ENCODE data around the gene DHRSX.

DNA sequence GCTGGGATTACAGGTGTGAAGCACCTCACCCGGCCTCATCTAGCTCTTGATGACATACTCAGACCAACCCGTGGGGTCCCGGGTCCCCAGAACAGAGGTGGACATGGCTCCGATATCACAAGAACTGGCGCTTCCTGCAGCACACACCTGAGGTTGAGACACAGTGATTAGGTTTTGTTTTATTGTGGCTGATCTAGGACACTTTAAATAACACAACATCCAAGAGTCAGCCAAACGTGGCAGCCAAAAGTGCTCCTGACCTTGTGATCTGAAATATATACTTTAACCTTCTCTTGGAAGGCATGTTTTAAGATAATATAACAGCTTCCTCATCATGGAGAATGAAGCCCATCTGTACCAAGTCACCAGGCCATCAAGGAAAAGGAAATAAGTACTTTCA is 198.9 kb downstream of the DHRSX start:
- TF ChIP-seq CTCF (IDR thresholded peaks at IDR 0.05; ENCODE audit: insufficient read depth, low read depth, low read length): no peak
- no peak for TF ChIP-seq EZH2 (IDR thresholded peaks at IDR 0.05; ENCODE audit: insufficient read depth, low read length)
